OCI-LY3 (cell line): ENCODE results near the gene ACACA.

Experiments used
- CTCF ChIP-seq: fragments of 200-600, 300-600 bp; sonication (generic); IDR thresholded peaks from 2 replicates; pipeline ENCODE4 v1.5.1; 2014; ENCODE audit warnings: antibody characterized with exemption, low read length, low read depth
- EZH2phosphoT487 ChIP-seq: fragments of 200-600 bp; shearing (Covaris generic); IDR thresholded peaks from 2 replicates; pipeline ENCODE4 v1.6.1; 2018; ENCODE audit warnings: antibody characterized with exemption, mixed run types, low read depth

GRCh38 chr17:37092701-37093100 is 313.9 kb downstream of the ACACA start:
- TF ChIP-seq CTCF: no peak
- no peak for TF ChIP-seq EZH2phosphoT487
